Activated CD4-positive, alpha-beta T cell treated with anti-CD3 and anti-CD28 coated beads, Interleukin-10, Interleukin-2, amounts not matched to agents 100 ng/mL and 50 ng/mL, durations not matched to agents 16 hours and 8 hours (primary cell): Measurements from ENCODE around the gene TCERG1L.

ENCODE experiments used
- DNase-seq: peaks from one replicate; pipeline ENCODE4 v3.0.0-alpha.2; 2020

Gene TCERG1L

GRCh38 chr10:131204406-131205152, 106.9 kb downstream of the TCERG1L start:
- no peak for DNase-seq

- DNase-seq, result no peak
Measured at GRCh38 chr10:131203456-131204357, 107.8 kb downstream of the TCERG1L start.

- DNase-seq, result no peak
Measured at GRCh38 chr10:131202990-131203389, 108.5 kb downstream of the TCERG1L start.

GRCh38 chr10:131201741-131202515, 109.6 kb downstream of the TCERG1L start:
- no peak for DNase-seq

GRCh38 chr10:131200856-131201470, 110.6 kb downstream of the TCERG1L start:
- DNase-seq, result no peak

- DNase-seq, result no peak
Measured at GRCh38 chr10:131199646-131200045, 111.9 kb downstream of the TCERG1L start.

- no peak for DNase-seq
Measured at GRCh38 chr10:131198843-131199242, 112.7 kb downstream of the TCERG1L start.

- DNase-seq, result no peak
Measured at GRCh38 chr10:131198401-131198800, 113.1 kb downstream of the TCERG1L start.

GRCh38 chr10:131196176-131196885, 115.2 kb downstream of the TCERG1L start:
- no peak for DNase-seq

- DNase-seq, result no peak
Measured at GRCh38 chr10:131195558-131196159, 115.9 kb downstream of the TCERG1L start.

GRCh38 chr10:131195116-131195515, 116.4 kb downstream of the TCERG1L start:
- no peak for DNase-seq

- no peak for DNase-seq
Measured at GRCh38 chr10:131193923-131194322, 117.6 kb downstream of the TCERG1L start.

GRCh38 chr10:131188494-131188893, 123.0 kb downstream of the TCERG1L start:
- DNase-seq, result no peak

GRCh38 chr10:131187926-131188325, 123.6 kb downstream of the TCERG1L start:
- DNase-seq, result no peak

- DNase-seq, result no peak
Measured at GRCh38 chr10:131187274-131187673, 124.2 kb downstream of the TCERG1L start.

GRCh38 chr10:131186547-131187253, 124.8 kb downstream of the TCERG1L start:
- no peak for DNase-seq

GRCh38 chr10:131184503-131184902, 127.0 kb downstream of the TCERG1L start:
- no peak for DNase-seq

- no peak for DNase-seq
Measured at GRCh38 chr10:131183546-131184045, 127.9 kb downstream of the TCERG1L start.

GRCh38 chr10:131181456-131181855, 130.1 kb downstream of the TCERG1L start:
- no peak for DNase-seq

GRCh38 chr10:131180740-131181415, 130.6 kb downstream of the TCERG1L start:
- no peak for DNase-seq
